ENCODE results near the gene PIGQ.

The PIGQ gene

GRCh38 chr16:572865-573650, 3.3 kb downstream of the PIGQ start:
- Histone ChIP-seq H3K4me1 (ENCODE audit: control insufficient read depth, insufficient read depth, low read length, poor library complexity, severe bottlenecking) (peaks cover 20% of the 10 kb centered on the region), H3K9me3 (ENCODE audit: control insufficient read depth, low read length) (no peaks in the 10 kb centered on the region), H3K27me3 (replicated peaks; ENCODE audit: control insufficient read depth, insufficient read depth, low read length, poor library complexity, severe bottlenecking) (no peaks in the 10 kb centered on the region), H3K27ac (ENCODE audit: insufficient read depth, low read length, poor library complexity, severe bottlenecking) (no peak overlapping the region), H3K36me3 (ENCODE audit: control insufficient read depth, insufficient read depth, low read length) (peaks cover 6% of the 10 kb centered on the region), H3K4me3 (ENCODE audit: insufficient read depth, low read depth, low read length, poor library complexity, severe bottlenecking) (no peak overlapping the region)
- DNase-seq, result no peak

DNA sequence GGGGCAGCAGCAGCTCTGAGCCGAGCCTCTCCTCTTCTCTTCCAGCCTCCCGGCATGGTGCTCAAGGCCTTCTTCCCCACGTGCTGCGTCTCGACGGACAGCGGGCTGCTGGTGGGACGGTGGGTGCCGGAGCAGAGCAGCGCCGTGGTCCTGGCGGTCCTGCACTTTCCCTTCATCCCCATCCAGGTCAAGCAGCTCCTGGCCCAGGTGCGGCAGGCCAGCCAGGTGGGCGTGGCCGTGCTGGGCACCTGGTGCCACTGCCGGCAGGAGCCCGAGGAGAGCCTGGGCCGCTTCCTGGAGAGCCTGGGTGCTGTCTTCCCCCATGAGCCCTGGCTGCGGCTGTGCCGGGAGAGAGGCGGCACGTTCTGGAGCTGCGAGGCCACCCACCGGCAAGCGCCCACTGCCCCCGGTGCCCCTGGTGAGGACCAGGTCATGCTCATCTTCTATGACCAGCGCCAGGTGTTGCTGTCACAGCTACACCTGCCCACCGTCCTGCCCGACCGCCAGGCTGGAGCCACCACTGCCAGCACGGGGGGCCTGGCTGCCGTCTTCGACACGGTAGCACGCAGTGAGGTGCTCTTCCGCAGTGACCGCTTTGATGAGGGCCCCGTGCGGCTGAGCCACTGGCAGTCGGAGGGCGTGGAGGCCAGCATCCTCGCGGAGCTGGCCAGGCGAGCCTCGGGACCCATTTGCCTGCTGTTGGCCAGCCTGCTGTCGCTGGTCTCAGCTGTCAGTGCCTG, 4.4 kb downstream of the PIGQ start:
- Histone ChIP-seq H3K36me3 (ENCODE audit: control insufficient read depth, insufficient read depth, low read length) (peaks cover 6% of the 10 kb centered on the region), H3K9me3 (ENCODE audit: control insufficient read depth, low read length) (no peaks in the 10 kb centered on the region), H3K27ac (ENCODE audit: insufficient read depth, low read length, poor library complexity, severe bottlenecking) (no peak overlapping the region), H3K4me1 (ENCODE audit: control insufficient read depth, insufficient read depth, low read length, poor library complexity, severe bottlenecking) (peaks cover 8% of the 10 kb centered on the region), H3K4me3 (ENCODE audit: insufficient read depth, low read depth, low read length, poor library complexity, severe bottlenecking) (no peak overlapping the region), H3K27me3 (replicated peaks; ENCODE audit: control insufficient read depth, insufficient read depth, low read length, poor library complexity, severe bottlenecking) (no peaks in the 10 kb centered on the region)
- no peak for DNase-seq

GRCh38 chr16:575354-576196, 5.8 kb downstream of the PIGQ start:
- Histone ChIP-seq H3K36me3 (ENCODE audit: control insufficient read depth, insufficient read depth, low read length) (peaks cover 6% of the 10 kb centered on the region), H3K27me3 (replicated peaks; ENCODE audit: control insufficient read depth, insufficient read depth, low read length, poor library complexity, severe bottlenecking) (no peaks in the 10 kb centered on the region), H3K27ac (ENCODE audit: insufficient read depth, low read length, poor library complexity, severe bottlenecking) (no peak overlapping the region), H3K4me3 (ENCODE audit: insufficient read depth, low read depth, low read length, poor library complexity, severe bottlenecking) (no peak overlapping the region), H3K4me1 (ENCODE audit: control insufficient read depth, insufficient read depth, low read length, poor library complexity, severe bottlenecking) (peaks cover 4% of the 10 kb centered on the region), H3K9me3 (ENCODE audit: control insufficient read depth, low read length) (no peaks in the 10 kb centered on the region)
- no peak for DNase-seq

GRCh38 chr16:576197-576822, 6.5 kb downstream of the PIGQ start:
- no peaks in the 10 kb centered on the region for H3K4me1 ChIP-seq (ENCODE audit: control insufficient read depth, insufficient read depth, low read length, poor library complexity, severe bottlenecking)
- H3K9me3 ChIP-seq (ENCODE audit: control insufficient read depth, low read length), result no peaks in the 10 kb centered on the region
- H3K36me3 ChIP-seq (ENCODE audit: control insufficient read depth, insufficient read depth, low read length), result peaks cover 6% of the 10 kb centered on the region
- no peak for DNase-seq
- no peak overlapping the region for H3K27ac ChIP-seq (ENCODE audit: insufficient read depth, low read length, poor library complexity, severe bottlenecking)
- H3K4me3 ChIP-seq (ENCODE audit: insufficient read depth, low read depth, low read length, poor library complexity, severe bottlenecking), result no peak overlapping the region
- no peaks in the 10 kb centered on the region for H3K27me3 ChIP-seq (replicated peaks; ENCODE audit: control insufficient read depth, insufficient read depth, low read length, poor library complexity, severe bottlenecking)

DNA sequence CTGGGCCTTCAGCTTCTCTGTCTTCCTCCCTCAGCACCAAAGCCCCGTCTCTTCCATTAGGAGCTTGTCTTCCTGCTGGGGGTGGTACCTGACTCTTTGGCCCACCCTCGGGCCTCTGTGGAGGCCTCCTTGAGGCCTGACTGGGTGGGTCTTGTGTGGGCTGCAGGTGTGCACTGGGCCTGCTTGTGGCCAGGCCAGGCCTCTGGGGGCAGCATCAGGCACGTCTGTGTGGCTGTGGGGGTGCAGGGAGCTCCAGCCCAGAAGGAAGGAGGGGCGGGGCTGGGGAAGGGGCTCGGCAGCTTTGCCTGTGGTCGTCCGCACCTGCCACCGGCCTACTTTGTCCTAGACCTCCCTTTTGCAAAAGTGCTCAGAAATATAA, 7.0 kb downstream of the PIGQ start:
- Histone ChIP-seq H3K36me3 (ENCODE audit: control insufficient read depth, insufficient read depth, low read length) (peaks cover 6% of the 10 kb centered on the region), H3K4me3 (ENCODE audit: insufficient read depth, low read depth, low read length, poor library complexity, severe bottlenecking) (no peak overlapping the region), H3K4me1 (ENCODE audit: control insufficient read depth, insufficient read depth, low read length, poor library complexity, severe bottlenecking) (no peaks in the 10 kb centered on the region), H3K27ac (ENCODE audit: insufficient read depth, low read length, poor library complexity, severe bottlenecking) (no peak overlapping the region), H3K9me3 (ENCODE audit: control insufficient read depth, low read length) (no peaks in the 10 kb centered on the region), H3K27me3 (replicated peaks; ENCODE audit: control insufficient read depth, insufficient read depth, low read length, poor library complexity, severe bottlenecking) (no peaks in the 10 kb centered on the region)
- no peak for DNase-seq

- Histone ChIP-seq H3K27me3 (replicated peaks; ENCODE audit: control insufficient read depth, insufficient read depth, low read length, poor library complexity, severe bottlenecking) (no peaks in the 10 kb centered on the region), H3K4me3 (ENCODE audit: insufficient read depth, low read depth, low read length, poor library complexity, severe bottlenecking) (no peak overlapping the region), H3K27ac (ENCODE audit: insufficient read depth, low read length, poor library complexity, severe bottlenecking) (no peak overlapping the region), H3K4me1 (ENCODE audit: control insufficient read depth, insufficient read depth, low read length, poor library complexity, severe bottlenecking) (no peaks in the 10 kb centered on the region), H3K9me3 (ENCODE audit: control insufficient read depth, low read length) (no peaks in the 10 kb centered on the region), H3K36me3 (ENCODE audit: control insufficient read depth, insufficient read depth, low read length) (peaks cover 6% of the 10 kb centered on the region)
- no peak for DNase-seq
Measured at GRCh38 chr16:577796-578195, 8.0 kb downstream of the PIGQ start.

DNA sequence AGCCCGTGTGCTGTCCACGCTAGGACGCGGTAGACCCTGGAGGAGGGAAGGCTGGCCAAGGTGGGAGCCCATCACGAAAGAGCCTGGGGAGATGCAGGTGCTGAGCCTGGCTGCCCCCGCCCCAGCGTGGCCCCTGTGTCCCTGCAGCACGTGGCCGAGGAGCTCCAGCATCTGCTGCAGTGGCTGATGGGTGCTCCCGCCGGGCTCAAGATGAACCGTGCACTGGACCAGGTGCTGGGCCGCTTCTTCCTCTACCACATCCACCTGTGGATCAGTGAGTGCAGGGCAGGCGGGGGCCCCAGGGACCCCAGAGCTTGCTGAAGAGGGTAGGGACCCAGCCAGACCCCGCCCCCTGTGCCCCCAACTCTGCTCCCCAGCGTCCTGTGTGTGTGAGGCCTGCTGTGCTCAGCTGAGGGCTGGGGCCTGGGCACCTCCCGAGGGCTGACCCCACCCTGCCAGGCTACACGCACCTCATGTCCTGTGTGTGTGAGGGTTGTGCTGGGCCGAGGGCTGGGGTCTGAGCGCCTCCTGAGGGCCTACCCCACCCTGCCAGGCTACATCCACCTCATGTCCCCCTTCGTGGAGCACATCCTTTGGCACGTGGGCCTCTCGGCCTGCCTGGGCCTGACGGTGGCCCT, 8.6 kb downstream of the PIGQ start:
- Histone ChIP-seq H3K4me1 (ENCODE audit: control insufficient read depth, insufficient read depth, low read length, poor library complexity, severe bottlenecking) (no peaks in the 10 kb centered on the region), H3K4me3 (ENCODE audit: insufficient read depth, low read depth, low read length, poor library complexity, severe bottlenecking) (no peak overlapping the region), H3K27ac (ENCODE audit: insufficient read depth, low read length, poor library complexity, severe bottlenecking) (no peak overlapping the region), H3K36me3 (ENCODE audit: control insufficient read depth, insufficient read depth, low read length) (peaks cover 6% of the 10 kb centered on the region), H3K27me3 (replicated peaks; ENCODE audit: control insufficient read depth, insufficient read depth, low read length, poor library complexity, severe bottlenecking) (no peaks in the 10 kb centered on the region), H3K9me3 (ENCODE audit: control insufficient read depth, low read length) (no peaks in the 10 kb centered on the region)
- no peak for DNase-seq

- Histone ChIP-seq H3K36me3 (ENCODE audit: control insufficient read depth, insufficient read depth, low read length) (peaks cover 6% of the 10 kb centered on the region), H3K4me3 (ENCODE audit: insufficient read depth, low read depth, low read length, poor library complexity, severe bottlenecking) (no peak overlapping the region), H3K4me1 (ENCODE audit: control insufficient read depth, insufficient read depth, low read length, poor library complexity, severe bottlenecking) (no peaks in the 10 kb centered on the region), H3K27ac (ENCODE audit: insufficient read depth, low read length, poor library complexity, severe bottlenecking) (no peak overlapping the region), H3K27me3 (replicated peaks; ENCODE audit: control insufficient read depth, insufficient read depth, low read length, poor library complexity, severe bottlenecking) (no peaks in the 10 kb centered on the region), H3K9me3 (ENCODE audit: control insufficient read depth, low read length) (no peaks in the 10 kb centered on the region)
- DNase-seq, result peak; percentile 30 to 41 (median 31)
Measured at GRCh38 chr16:578870-579405, 9.2 kb downstream of the PIGQ start.

Data from effector memory CD4-positive, alpha-beta T cell (primary cell).